ENCODE results near the gene KRT79. TPM values are rescaled to one million over a fixed set of nuclear protein-coding genes. Genes with fewer than 3 reads are reported as not detected.

Gene KRT79
- total RNA-seq, 6 donors from 2014 or later = 0.30 to 8.9 (median 1.3) TPM; not detected in 2

- 82 to 87% methylated on average over 5 of the region's 5 CpGs for WGBS, 2 donors
- H3K9me3 ChIP-seq = no peaks in the 10 kb centered on the region
- ATAC-seq (ENCODE audit: low FRiP score in 2 of 2) (no peak), DNase-seq (no peak)
- TF ChIP-seq POLR2AphosphoS5 (IDR thresholded peaks at IDR 0.05) = no peak
- no peaks in the 10 kb centered on the region for H3K27me3 ChIP-seq
- no peaks in the 10 kb centered on the region for H3K36me3 ChIP-seq
- H3K4me1 ChIP-seq = no peaks in the 10 kb centered on the region
- no peak overlapping the region for H3K4me3 ChIP-seq
- H3K27ac ChIP-seq = no peak overlapping the region
These were observed 57.7 kb downstream of the KRT79 start for GRCh38 chr12:52776435-52776834.

- Histone ChIP-seq H3K27ac (no peak overlapping the region), H3K4me3 (no peak overlapping the region), H3K4me1 (no peaks in the 10 kb centered on the region), H3K36me3 (no peaks in the 10 kb centered on the region), H3K9me3 (no peaks in the 10 kb centered on the region), H3K27me3 (no peaks in the 10 kb centered on the region)
- ATAC-seq (ENCODE audit: low FRiP score in 2 of 2) (no peak), DNase-seq (no peak)
- TF ChIP-seq CTCF (IDR thresholded peaks at IDR 0.05) = no peak
- TF ChIP-seq EP300 (IDR thresholded peaks at IDR 0.05) = no peak
- TF ChIP-seq POLR2A (IDR thresholded peaks at IDR 0.05) = no peak
- no peak for TF ChIP-seq POLR2AphosphoS5 (IDR thresholded peaks at IDR 0.05)
- 66 to 80% methylated on average over 4 to 8 of the region's 8 CpGs for WGBS, 2 donors
These were observed 59.4 kb downstream of the KRT79 start for GRCh38 chr12:52774629-52775250.

GRCh38 chr12:52772772-52773171, 61.3 kb downstream of the KRT79 start:
- ATAC-seq (ENCODE audit: low FRiP score in 2 of 2) (no peak), DNase-seq (no peak)
- Histone ChIP-seq H3K36me3 (no peaks in the 10 kb centered on the region), H3K27ac (no peak overlapping the region), H3K4me1 (no peaks in the 10 kb centered on the region), H3K9me3 (no peaks in the 10 kb centered on the region), H3K27me3 (no peaks in the 10 kb centered on the region), H3K4me3 (no peak overlapping the region)
- 58 to 69% methylated on average over 3 of the region's 3 CpGs for WGBS, 2 donors
- TF ChIP-seq POLR2A (IDR thresholded peaks at IDR 0.05) (no peak), EP300 (IDR thresholded peaks at IDR 0.05) (no peak), POLR2AphosphoS5 (IDR thresholded peaks at IDR 0.05) (no peak), CTCF (IDR thresholded peaks at IDR 0.05) (no peak)

GRCh38 chr12:52772188-52772587, 61.9 kb downstream of the KRT79 start:
- no peaks in the 10 kb centered on the region for H3K36me3 ChIP-seq
- no peaks in the 10 kb centered on the region for H3K27me3 ChIP-seq
- no peaks in the 10 kb centered on the region for H3K9me3 ChIP-seq
- H3K4me1 ChIP-seq = no peaks in the 10 kb centered on the region
- WGBS, 2 donors = 88 to 93% methylated on average over 4 of the region's 4 CpGs
- H3K27ac ChIP-seq = no peak overlapping the region
- ATAC-seq (ENCODE audit: low FRiP score in 2 of 2) = no peak
- DNase-seq = no peak
- no peak overlapping the region for H3K4me3 ChIP-seq
- TF ChIP-seq POLR2A (IDR thresholded peaks at IDR 0.05) = no peak
- no peak for TF ChIP-seq CTCF (IDR thresholded peaks at IDR 0.05)
- no peak for TF ChIP-seq EP300 (IDR thresholded peaks at IDR 0.05)

GRCh38 chr12:52771505-52771904, 62.6 kb downstream of the KRT79 start:
- TF ChIP-seq POLR2A (IDR thresholded peaks at IDR 0.05) (no peak), CTCF (IDR thresholded peaks at IDR 0.05) (no peak), POLR2AphosphoS5 (IDR thresholded peaks at IDR 0.05) (no peak)
- Histone ChIP-seq H3K36me3 (no peaks in the 10 kb centered on the region), H3K4me1 (no peaks in the 10 kb centered on the region), H3K27me3 (no peaks in the 10 kb centered on the region), H3K9me3 (no peaks in the 10 kb centered on the region), H3K27ac (no peak overlapping the region), H3K4me3 (no peak overlapping the region)
- no peak for ATAC-seq (ENCODE audit: low FRiP score in 2 of 2)
- 78 to 85% methylated on average over 4 of the region's 4 CpGs for WGBS, 2 donors
- no peak for DNase-seq

Small RNAs within 50 kb of the gene (small RNA-seq; reads per million reads assigned to genes)
- 0 reads per million in 4 donors for gene AC107016.2

Other genes with a start within 250 kb of the KRT79 start
- gene KRT72, start 232.8 kb downstream of the KRT79 start, total RNA-seq = under 1 TPM in 2 of 6 donors, not detected in 4; 0.11 to 0.37 TPM
- under 1 TPM in 2 of 6 donors, not detected in 4; 0.15 to 0.55 TPM for gene KRT73, start 215.8 kb downstream of the KRT79 start, total RNA-seq
- gene KRT2, start 182.1 kb downstream of the KRT79 start, total RNA-seq = not detected
- 1 to 10 TPM in 1 of 6 donors, under 1 TPM in 1, not detected in 4; 0.37 to 2.4 TPM for gene KRT1, start 153.9 kb downstream of the KRT79 start, total RNA-seq
- gene KRT77, start 130.8 kb downstream of the KRT79 start, total RNA-seq = not detected
- not detected for gene KRT76, start 57.0 kb downstream of the KRT79 start, total RNA-seq
- not detected for gene KRT3, start 38.2 kb downstream of the KRT79 start, total RNA-seq
- 10 to 100 TPM in 4 of 6 donors, 1 to 10 TPM in 2; 2.1 to 36.1 (median 15.1) TPM for gene KRT4, start 20.2 kb downstream of the KRT79 start, total RNA-seq
- under 1 TPM in 2 of 6 donors, not detected in 4; 0.13 to 0.30 TPM for gene KRT78, start 14.7 kb upstream of the KRT79 start, total RNA-seq
- gene KRT8, start 70.8 kb upstream of the KRT79 start, total RNA-seq = 1,000 to 10,000 TPM in 1 of 6 donors, 100 to 1,000 TPM in 4, 10 to 100 TPM in 1; 90.1 to 1,458 (median 358) TPM
- 1,000 to 10,000 TPM in 1 of 6 donors, 100 to 1,000 TPM in 4, 10 to 100 TPM in 1; 99.5 to 1,221 (median 355) TPM for gene KRT18, start 114.8 kb upstream of the KRT79 start, total RNA-seq
- 100 to 1,000 TPM; 222 to 451 (median 363) TPM for gene EIF4B, start 172.1 kb upstream of the KRT79 start, total RNA-seq
- gene TNS2, start 215.8 kb upstream of the KRT79 start, total RNA-seq = 100 to 1,000 TPM in 5 of 6 donors, 10 to 100 TPM in 1; 99.1 to 703 (median 197) TPM
- gene SPRYD3, start 245.1 kb upstream of the KRT79 start, total RNA-seq = 10 to 100 TPM; 34.8 to 53.3 (median 46.7) TPM